Posterior cingulate gyrus (tissue), 11 donors: ENCODE data around the gene ALOX5.
"Not testable (repeated sequence)": the region's sequence is repeated elsewhere in the genome, so short reads cannot be mapped to it uniquely, and the experiment has no call there.

Experiments
- DNase-seq, 10 donors: peaks; one replicate each; pipeline versions ENCODE4 v3.0.0 to v3.0.0-alpha.2; 2020 to 2021; ENCODE audit warnings: mixed read lengths in 3 of 10
- intact Hi-C: fragments of 100-400 bp; cut with DNase I; formaldehyde crosslinking; loops from one replicate; pipeline ENCODE4 v1.15.1; 2023

Gene ALOX5

DNA sequence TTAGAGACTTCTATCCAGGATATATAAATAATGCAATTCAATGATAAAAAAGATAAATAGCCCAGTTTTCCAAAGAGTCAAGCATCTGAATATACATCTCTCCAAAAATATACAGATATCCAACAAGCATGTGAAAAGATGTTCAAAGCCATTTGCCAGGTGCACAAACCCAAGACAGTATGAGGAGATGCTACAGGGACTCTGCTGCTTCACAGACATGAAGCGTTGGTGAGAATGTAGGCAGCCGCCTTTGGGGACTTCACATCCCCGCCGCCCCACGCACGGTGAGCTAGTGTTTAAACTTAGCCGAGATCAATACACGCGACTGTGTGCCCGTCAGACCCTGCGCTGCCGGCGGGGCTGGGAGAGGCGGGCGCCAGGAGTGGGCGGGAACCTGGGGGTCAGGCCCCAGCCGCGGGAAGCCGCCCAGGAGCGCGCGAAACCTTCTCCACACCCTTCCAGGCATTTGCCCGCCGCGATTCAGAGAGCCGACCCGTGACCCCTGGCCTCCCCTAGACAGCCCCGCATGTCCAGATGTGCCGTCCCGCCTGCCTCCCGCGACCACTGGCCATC lies 927 bp upstream of the ALOX5 start:
- peak in 3 of 10 donors; percentile 73 to 84 (median 81) for DNase-seq
- intact Hi-C loops, result no loop called here

DNA sequence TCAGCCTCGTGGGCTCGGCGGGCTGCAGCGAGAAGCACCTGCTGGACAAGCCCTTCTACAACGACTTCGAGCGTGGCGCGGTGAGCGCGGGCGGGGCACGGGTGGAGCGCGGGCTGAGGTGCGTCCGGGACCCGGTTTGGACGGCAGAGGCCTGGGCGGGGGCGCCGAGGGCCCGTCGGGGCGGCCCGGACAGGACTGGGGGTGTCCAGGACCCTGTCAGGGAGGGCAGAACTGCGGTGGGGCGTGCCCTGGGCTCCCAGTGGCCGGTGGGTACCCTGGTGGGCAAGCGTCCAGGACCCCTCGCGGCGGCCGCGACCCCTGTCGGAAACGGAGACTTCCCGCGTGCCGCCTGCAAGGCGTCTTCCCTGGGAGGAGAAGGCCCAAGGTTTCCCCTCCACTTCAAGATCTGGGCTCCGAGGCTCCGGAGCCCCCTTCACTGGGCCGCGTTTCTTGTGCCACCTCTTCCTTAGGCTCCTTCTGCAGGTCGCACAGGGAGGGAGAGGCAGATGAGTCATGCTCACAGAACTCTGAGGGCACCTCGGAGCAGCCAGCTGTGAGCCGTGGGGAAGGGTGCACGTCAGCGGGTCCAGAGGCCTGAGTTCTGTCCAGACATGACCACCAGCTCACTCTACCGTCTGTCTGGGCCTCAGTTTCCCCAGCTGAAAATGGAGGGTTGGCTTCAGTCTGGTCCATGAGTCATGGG lies 485 bp downstream of the ALOX5 start:
- intact Hi-C loops, result no loop called here
- DNase-seq, result peak in 2 of 10 donors; percentile 69 to 83

DNA sequence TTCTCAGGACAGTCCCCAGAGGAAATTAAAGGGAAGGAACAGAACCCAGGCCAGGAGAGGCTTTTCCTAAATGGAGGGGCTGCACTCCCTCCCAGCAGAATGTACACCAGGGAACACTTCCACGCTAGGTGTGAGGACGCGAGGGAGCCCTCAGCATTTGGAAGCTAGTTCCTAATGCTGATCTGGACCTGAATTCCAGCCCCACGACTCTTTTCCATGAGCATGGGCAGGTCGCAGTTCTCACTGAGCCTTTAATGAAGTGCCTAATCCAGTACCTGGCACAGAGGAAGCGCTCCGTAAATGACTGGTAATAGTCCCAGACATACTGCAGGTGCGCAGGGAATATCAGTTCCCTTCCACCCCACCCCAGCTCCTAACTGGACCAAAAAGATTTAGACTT lies 1.1 kb downstream of the ALOX5 start:
- intact Hi-C loops, result no loop called here

DNA sequence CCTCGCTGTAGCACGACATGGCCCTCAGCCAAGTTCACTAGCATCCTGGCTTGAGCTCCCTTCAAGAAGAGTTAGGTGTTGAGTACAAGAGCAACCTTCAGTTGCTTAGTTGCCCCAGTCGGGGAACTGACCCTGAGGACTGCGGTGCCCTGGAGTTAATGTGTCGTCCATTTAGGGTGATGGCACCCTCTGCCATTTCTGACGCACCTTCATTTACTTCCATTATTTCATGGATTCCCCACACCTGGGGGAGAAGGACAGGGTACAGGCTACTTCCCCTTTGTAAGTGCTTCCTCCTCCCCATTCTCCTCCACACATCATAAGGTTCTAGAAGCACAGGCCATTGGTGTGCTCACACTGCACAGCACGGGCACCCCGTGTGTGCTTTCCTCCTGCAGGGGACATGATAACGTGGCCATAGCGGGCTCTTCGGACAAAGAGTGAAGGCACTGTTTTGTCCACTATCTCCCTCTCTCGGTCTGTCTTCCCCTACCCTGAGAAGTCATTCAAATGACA lies 1.8 kb downstream of the ALOX5 start:
- intact Hi-C loops, result no loop called here
- DNase-seq, result peak in 1 of 10 donors; percentile 25

More for the DNA sequence above, 1.1 kb downstream of the ALOX5 start:
- no peak for DNase-seq

DNA sequence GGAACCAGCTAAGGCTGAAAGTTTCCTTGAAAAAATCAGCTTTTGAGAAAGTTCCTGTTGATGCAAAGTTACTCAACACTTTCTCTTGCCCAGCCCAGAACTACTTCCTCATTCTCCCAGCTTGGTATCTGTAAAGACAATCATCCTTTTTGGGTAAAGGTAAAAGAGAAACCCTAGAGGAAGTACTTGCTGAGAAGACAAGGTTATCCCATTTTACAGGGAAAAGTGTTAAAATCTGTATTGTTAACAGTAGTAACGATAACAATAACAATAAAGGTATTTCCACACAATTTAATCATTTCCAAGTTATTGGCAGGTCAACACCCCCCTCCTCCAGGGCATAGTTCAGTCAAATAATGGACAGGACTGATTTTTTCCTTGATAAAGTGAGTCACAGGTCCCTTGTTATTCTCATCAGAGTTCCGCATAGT lies 2.4 kb downstream of the ALOX5 start:
- intact Hi-C loops, result no loop called here
- DNase-seq, result no peak

DNA sequence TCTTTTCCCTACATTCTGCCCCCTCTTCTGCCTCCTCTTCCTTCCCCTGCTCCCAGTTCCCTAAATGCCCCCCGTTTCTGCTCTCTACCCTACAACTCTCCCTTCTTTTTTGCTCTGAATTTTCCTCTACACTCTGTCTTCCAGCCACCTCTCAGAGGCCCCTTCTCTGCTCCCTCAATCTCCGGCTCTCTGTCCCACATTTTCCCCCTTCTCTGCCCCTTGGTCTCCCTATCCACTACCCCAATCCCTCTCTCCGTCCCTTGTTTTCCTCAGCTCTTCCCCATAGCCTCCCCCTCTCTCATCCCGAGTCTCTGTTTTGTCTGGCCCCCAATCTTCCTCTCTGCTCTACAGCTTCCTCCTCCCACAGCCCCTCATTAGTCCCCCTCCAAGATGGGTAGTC lies 3.3 kb downstream of the ALOX5 start:
- DNase-seq, result no peak
- intact Hi-C loops, result no loop called here

DNA sequence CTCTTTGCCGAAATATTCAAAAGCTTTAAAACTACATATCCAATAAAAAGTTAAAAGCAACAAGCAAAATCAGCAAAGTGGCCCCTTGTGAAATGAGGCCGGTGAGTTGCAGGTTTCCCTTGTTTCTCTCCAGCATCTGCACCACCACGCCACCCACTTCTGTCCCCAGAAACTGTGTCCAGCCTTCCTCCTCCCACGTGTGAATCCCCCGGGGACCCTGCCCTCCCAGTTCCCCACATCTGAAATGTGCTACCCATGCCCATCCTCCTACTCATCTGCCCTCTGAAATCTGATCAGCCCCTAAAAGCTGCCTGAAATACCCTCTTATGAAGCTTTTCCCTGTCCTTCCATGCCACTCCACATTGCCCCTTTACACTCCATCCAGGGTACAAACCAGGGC lies 3.8 kb downstream of the ALOX5 start:
- peak in 1 of 10 donors; percentile 41 for DNase-seq
- intact Hi-C loops, result no loop called here

DNA sequence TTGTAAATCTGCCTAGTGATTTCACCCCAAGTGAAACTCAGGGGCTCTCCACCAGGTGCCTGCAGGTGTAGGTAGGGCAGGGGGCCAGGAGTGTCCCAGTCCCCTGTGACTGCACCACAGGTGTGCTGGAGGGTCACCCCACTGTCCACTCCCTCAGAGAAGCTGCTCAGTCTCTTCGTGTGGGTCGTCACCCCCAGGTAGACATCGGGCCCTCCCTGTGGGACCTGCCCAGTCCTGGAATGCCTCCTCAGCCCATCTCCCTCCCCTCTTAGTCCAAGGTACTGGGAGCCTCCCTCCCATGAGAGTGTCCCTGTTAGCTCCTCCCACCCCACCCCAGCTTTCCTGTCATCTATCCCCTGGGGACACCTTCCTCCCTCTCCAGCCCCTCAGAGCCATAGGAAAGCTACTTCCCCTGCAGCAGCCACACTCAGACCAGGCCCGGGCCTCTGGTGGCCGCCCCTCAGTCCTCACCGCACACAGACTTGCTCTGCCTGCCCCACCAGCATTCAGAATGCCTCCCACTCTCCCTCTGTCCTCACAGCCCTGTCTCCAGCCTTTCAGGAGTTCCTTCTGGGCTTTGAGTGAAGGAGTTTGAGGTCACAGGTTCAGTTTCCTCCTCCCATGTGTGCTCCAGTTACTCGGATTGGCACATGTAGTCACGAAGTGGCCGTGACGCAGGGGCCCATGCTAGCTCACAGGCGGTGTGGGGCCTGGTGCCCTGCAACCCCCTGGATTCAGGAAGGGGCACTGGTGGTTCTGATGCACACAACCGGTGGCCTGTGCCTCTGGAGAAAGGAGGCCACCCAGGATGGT lies 5.1 kb downstream of the ALOX5 start:
- intact Hi-C loops, result no loop called here
- DNase-seq, result peak in 2 of 10 donors; percentile 46 to 72

DNA sequence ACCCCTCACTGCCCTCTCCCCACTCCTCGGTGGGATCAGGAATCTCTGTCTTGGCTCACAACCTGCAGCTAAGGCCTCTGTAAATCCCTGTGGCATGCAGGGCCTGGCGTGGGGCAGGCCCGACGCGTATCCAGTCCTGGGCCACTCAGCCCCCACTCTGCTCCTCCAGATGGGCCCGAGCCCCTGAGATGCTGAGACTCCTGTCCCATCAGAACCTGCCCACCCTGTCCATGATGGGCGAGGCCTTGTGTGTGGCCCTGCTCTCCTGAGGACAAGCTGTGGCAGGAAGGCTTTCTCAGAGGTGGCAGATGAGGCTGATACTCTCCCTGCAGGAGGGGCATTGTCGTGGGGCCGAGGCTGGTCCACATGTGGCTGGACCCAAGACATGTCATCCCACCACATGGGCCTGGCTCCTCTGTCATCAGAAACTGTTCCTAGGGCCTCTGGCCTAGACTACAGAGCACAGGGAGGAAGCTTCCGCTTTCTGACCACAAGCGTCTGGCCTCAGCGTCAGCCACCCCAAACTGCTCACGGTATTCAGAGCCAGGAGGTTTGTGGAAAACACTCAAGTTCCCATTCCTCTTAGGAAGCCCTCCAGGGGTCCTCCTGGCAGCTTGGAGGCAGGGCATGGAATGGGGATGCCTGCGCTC lies 6.0 kb downstream of the ALOX5 start:
- intact Hi-C loops, result no loop called here
- peak in 2 of 10 donors; percentile 62 to 80 for DNase-seq

DNA sequence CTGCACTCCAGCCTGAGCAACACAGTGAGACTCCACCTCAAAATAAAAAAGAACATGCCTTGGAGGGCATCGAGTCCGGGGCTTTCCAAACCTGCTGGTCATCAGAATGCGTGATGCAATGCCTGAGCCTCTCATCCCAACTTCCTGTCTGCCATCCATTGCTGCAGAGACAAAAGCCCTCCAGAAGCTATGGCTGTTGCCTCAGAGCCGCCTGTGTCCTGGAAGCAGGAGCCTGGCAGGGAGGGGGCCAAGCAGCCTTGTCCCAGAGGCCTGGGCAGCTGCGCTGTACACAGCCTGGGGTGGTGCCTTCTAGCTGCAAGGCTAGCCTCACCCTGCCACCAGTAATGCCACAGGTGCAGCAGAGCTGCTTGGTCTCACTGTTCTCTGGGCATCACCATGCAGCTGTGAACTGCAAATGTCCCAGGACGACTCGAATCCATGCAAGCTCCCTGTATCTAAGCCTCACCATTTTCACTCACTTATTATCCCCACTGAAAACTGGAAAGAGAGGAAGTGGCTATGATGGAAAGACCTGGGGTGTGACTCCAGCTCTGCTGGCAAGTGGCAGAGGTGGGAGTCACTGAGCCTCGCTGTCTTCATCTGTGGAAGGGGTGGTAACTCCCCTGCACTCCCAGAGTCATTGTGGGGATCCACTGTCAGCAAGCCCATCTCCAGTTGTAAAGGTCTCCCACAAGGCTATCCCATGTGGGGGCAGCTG lies 7.0 kb downstream of the ALOX5 start:
- intact Hi-C loops, result no loop called here
- DNase-seq, result peak in 1 of 10 donors; percentile 86

DNA sequence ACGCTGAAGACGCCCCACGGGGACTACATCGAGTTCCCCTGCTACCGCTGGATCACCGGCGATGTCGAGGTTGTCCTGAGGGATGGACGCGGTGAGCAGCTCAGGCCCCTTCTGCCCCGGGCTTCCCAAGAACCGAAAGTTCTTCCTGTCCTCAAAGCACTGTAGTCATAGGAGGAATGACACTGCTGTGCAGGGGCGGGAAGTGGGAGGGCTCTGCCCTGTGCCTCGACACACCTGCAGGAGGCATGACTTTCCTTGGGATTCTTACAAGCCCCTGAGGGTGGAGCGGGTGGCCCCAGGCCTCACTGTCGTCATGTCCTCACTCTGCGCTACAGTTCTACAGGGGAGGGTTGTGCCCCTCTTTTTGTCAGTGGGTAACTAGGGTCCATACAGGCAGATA lies 8.6 kb downstream of the ALOX5 start:
- intact Hi-C loops, result no loop called here
- DNase-seq, result peak in 1 of 10 donors; percentile 63

DNA sequence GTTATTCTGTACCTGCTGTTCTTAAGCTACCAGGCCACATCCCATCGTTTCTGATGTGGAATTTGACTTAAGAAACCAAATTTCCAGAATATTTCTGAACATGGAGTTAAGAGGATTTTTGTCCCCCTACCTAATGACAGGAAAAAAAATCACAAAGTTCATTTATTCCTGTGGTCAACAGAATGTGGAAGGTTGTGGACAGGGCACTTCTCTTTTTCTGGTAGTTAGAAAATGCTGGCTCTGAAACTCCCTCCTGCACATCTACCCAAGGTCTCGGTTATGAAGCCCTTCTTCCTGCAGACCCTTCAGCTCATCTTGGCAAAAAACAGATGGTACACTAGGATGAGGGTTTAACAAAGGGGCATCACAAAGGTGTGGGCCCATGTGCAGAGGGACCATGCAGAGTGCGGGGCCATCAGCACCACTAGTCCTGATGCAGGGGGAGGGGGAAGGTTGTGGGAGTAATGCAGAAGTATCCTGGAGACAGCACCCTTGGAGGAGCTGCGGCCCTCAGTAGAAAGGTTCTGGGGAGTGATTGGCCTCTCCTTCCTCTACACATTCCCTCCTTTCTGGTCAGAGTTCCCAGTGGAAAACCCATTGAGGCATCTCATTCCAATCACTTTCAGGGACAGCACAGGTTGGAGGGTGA lies 9.8 kb downstream of the ALOX5 start:
- no peak for DNase-seq
- intact Hi-C loops, result no loop called here

DNA sequence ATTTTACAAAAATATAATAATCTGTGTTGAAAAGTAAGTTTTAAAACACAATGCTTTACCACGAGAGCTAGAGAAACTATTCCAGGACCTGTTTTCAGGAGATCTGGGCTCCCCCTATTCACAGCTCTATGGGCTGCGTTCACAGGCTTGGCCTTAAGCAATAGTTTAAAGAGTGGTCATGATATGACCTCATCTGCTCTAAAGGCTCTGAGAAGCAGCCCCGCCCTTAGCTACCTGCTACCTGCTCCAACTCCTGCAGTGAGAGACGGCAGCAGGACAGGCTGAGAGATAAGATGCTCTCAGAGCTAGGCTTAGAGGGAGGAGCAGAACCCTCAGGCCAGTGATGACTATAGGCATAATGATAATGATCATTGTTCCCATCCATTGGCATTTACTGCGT lies 12.6 kb downstream of the ALOX5 start:
- intact Hi-C loops, result no loop called here
- no peak for DNase-seq

DNA sequence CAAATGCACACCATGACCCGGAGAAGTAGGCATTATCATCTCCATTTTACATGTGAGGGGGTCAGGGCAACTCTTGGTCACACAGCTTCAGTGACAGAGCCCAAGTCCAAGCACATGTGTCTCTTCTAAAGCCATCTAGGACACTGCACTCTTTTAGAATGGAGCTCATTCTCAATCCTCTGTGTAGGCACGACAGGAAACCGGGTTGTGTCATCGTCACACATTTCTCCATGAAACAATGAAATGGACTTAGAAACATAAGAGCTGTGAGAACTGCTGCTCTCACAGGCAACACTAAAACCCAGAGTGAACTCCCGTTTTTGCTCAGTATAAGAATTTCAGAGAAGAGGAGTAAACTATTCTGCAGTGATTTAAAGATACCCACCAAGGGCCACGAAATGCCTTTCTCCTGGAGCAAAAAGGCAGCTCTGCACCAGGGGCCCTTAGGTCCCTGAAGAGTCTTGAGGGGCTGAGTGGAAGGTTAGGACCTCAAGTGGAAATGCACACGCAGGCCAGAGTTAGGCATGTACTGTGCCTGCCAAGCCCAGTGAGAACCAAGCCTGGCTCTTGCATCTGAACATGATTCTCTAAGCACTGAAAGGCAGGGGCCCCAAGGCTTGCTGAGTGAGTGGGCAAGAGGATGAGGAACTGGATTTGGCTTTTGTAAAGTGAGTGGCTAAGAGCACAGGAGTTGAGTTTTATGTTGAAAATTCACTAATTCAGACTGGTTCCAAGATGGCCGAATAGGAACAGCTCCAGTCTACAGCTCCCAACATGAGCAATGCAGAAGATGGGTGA lies 13.3 kb downstream of the ALOX5 start:
- peak in 1 of 10 donors; percentile 49 for DNase-seq
- intact Hi-C loops, result no loop called here

DNA sequence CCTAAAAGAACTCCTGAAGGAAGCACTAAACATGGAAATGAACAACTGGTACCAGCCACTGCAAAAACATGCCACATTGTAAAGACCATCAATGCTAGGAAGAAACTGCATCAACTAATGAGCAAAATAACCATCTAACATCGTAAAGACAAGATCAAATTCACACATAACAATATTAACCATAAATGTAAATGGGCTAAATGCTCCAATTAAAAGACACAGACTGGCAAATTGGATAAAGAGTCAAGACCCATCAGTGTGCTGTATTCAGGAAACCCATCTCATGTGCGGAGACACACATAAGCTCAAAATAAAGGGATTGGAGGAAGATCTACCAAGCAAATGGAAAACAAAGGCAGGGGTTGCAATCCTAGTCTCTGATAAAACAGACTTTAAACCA lies 15.7 kb downstream of the ALOX5 start:
- intact Hi-C loops, DNase-seq: not testable (repeated sequence)

DNA sequence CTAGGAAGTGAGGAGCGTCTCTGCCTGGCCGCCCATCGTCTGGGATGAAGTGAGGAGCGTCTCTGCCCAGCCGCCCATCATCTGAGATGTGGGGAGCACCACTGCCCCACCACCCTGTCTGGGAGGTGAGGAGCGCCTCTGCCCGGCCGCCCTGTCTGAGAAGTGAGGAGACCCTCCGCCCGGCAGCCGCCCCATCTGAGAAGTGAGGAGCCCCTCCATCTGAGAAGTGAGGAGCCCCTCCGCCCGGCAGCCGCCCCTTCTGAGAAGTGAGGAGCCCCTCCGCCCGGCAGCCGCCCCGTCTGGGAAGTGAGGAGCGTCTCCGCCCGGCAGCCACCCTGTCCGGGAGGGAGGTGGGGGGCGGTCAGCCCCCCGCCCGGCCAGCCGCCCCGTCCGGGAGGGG lies 17.6 kb downstream of the ALOX5 start:
- intact Hi-C loops, result not testable (repeated sequence)
- peak in 1 of 10 donors; percentile 74 for DNase-seq

DNA sequence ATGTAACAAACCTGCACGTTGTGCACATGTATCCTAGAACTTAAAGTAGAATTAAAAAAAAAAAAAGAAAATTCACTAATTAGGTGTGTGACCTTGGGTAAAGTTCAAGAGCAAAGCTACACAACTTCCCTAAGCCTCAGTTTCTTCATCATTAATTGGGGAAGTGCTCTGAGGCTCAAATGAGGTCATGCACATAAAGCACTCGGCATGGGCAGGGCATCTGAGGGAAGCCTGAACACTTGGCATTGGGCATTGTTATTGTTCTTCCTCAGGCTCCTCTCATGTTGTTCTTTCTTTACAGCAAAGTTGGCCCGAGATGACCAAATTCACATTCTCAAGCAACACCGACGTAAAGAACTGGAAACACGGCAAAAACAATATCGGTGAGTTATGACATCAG lies 21.5 kb downstream of the ALOX5 start:
- no peak for DNase-seq
- intact Hi-C loops, result no loop called here

DNA sequence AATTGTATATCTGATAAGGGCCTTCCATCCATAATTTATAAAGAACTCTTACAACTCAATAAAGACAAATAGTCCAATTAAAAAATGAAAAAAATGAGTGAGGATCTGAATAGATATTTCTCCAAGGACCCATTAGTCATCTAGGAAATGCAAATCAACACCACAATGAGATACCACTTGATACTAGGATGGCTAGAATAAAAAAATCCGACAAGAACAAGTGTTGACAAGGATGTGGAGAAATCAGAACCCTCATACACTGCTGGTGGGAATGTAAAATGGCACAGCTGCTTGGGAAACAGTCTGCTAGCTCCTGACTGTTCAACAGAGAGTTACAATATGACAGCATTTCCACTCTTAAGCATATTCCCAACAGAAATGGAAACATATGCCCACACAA lies 24.6 kb downstream of the ALOX5 start:
- intact Hi-C loops, result no loop called here
- no peak for DNase-seq

DNA sequence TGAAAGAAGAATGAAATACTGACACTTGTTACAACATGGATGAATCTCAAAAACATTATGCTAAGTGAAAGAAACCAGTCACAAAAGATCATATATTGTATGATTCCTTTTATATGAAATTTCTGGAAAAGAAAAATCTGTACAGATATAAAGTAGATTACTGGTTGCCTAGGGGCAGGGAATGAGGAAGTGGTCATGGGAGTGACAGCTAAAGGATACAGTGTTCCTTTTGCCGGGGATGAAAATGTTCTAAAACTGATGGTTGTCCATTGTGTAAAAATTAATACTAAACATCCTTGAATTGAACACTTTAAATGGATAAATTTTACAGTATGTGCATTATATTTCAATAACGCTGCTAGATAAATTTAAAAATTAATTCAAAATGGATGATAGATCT lies 25.1 kb downstream of the ALOX5 start:
- intact Hi-C loops, result no loop called here
- no peak for DNase-seq
